Neural progenitor cell (in vitro differentiated cells): Measurements from ENCODE around the gene MUC21.

Experiments used
- CTCF ChIP-seq: fragments of 200-600 bp; sonication (generic); IDR thresholded peaks from 2 replicates; pipeline ENCODE4 v1.5.1; 2017; ENCODE audit warnings: antibody characterized with exemption, mild to moderate bottlenecking
- EZH2 ChIP-seq: fragments of 200-600 bp; sonication (generic); IDR thresholded peaks from 2 replicates; pipeline ENCODE4 v1.6.1; 2017; ENCODE audit warnings: antibody characterized with exemption, mild to moderate bottlenecking, moderate library complexity
- EZH2phosphoT487 ChIP-seq: fragments of 200-600 bp; sonication (generic); IDR thresholded peaks from 2 replicates; pipeline ENCODE4 v1.6.1; 2017; ENCODE audit warnings: antibody characterized with exemption

DNA sequence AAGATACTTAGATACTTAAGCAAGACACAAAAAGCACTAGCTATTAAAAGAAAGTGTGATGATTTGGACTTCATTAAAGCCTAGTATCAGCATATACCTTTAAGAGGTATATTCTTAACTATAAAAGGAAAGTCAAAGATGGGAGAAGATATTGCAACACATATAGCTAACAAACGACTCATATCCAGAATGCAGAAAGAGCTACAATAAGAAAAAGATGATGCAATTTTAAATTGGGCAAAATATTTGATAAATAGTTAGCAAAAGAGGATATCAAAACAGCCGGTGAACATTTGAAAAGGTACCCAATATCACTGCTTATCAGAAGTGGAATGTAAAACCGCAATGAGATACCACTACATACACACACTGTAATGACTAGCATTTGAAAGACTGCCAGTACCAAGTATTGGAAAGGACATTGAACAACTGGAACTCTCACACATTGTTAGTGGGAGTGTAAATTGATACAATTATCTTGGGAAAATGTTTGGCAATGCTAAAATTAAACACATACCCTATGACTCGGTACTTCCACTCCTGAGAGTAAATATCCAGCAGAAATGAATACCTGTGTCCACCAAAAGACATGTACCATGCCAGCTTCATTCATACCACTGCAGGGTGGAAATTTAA is 52.5 kb downstream of the MUC21 start:
- TF ChIP-seq CTCF = no peak
- TF ChIP-seq EZH2 = no peak
- TF ChIP-seq EZH2phosphoT487 = no peak
